HG03196 (cell line): ENCODE data around the gene VEGFD.

ENCODE experiments used
- ATAC-seq: cut with Tn5 transposase; IDR thresholded peaks from one replicate; pipeline ENCODE4 v1.9.1; 2021; ENCODE audit not compliant: unreplicated experiment

The VEGFD gene

GRCh38 chrX:15359701-15360100 lies 24.5 kb downstream of the VEGFD start:
- no peak for ATAC-seq

GRCh38 chrX:15358533-15358932 lies 25.7 kb downstream of the VEGFD start:
- no peak for ATAC-seq

- ATAC-seq = no peak
These were observed 27.8 kb downstream of the VEGFD start for GRCh38 chrX:15356444-15356843.

- ATAC-seq = no peak
These were observed 33.8 kb downstream of the VEGFD start for GRCh38 chrX:15350329-15350996.

- no peak for ATAC-seq
These were observed 35.2 kb downstream of the VEGFD start for GRCh38 chrX:15349046-15349445.

GRCh38 chrX:15345976-15346375 lies 38.2 kb downstream of the VEGFD start:
- ATAC-seq = no peak

GRCh38 chrX:15344106-15344505 lies 40.1 kb downstream of the VEGFD start:
- no peak for ATAC-seq

- ATAC-seq = no peak
These were observed 41.1 kb downstream of the VEGFD start for GRCh38 chrX:15343075-15343476.

- ATAC-seq = no peak
These were observed 43.3 kb downstream of the VEGFD start for GRCh38 chrX:15340867-15341266.

GRCh38 chrX:15336023-15336413 lies 48.2 kb downstream of the VEGFD start:
- ATAC-seq = no peak

GRCh38 chrX:15335135-15336022 lies 48.8 kb downstream of the VEGFD start, which contains the start of gene PIGA:
PIGA (minus strand) TSS chrX:15335523; CDS start chrX:15331930, 3,593 bp downstream.
- ATAC-seq = peak; percentile 99

GRCh38 chrX:15334561-15334960 lies 49.7 kb downstream of the VEGFD start:
- no peak for ATAC-seq

- ATAC-seq = no peak
These were observed 55.4 kb downstream of the VEGFD start for GRCh38 chrX:15328821-15329220.

- no peak for ATAC-seq
These were observed 56.1 kb downstream of the VEGFD start for GRCh38 chrX:15328131-15328530.

- no peak for ATAC-seq
These were observed 61.7 kb downstream of the VEGFD start for GRCh38 chrX:15322472-15322871.

- ATAC-seq = no peak
These were observed 62.1 kb downstream of the VEGFD start for GRCh38 chrX:15322072-15322471.

GRCh38 chrX:15321447-15321846 lies 62.8 kb downstream of the VEGFD start:
- no peak for ATAC-seq

- no peak for ATAC-seq
These were observed 63.9 kb downstream of the VEGFD start for GRCh38 chrX:15320297-15320696.

GRCh38 chrX:15319075-15319474 lies 65.1 kb downstream of the VEGFD start:
- ATAC-seq = no peak

GRCh38 chrX:15315509-15315908 lies 68.7 kb downstream of the VEGFD start, which contains the start of gene ASB11:
ASB11 (minus strand) TSS chrX:15315640; CDS start chrX:15315605, 35 bp downstream.
- no peak for ATAC-seq

- no peak for ATAC-seq
These were observed 69.7 kb downstream of the VEGFD start for GRCh38 chrX:15314472-15314871.

- ATAC-seq = no peak
These were observed 73.1 kb downstream of the VEGFD start for GRCh38 chrX:15311119-15311518.
